HepG2 (cell line): ENCODE data around the gene TAL2. TPM values are rescaled to one million over a fixed set of nuclear protein-coding genes. Genes with fewer than 3 reads are reported as not detected.
"Not testable (repeated sequence)": the region's sequence is repeated elsewhere in the genome, so short reads cannot be mapped to it uniquely, and the experiment has no call there.

Experiments
- ATAC-seq: fragments of 200-7000 bp; cut with Tn5 transposase; 3 replicates; pipeline ENCODE4 v1.9.1; 2020; ENCODE audit warnings: mild to moderate bottlenecking, moderate library complexity
- BruUV-seq: library from RNA; stranded (reverse); fragments of 400-500 nt; replicated peaks from 2 replicates; lab custom pipeline; 2021; lab: Mats Ljungman, UMichigan
- CTCF ChIA-PET: fragments of 300-600 bp; formaldehyde crosslinking; extraction: SDS; loops from one replicate; lab custom pipeline; 2021; ENCODE audit warnings: low total read pairs, inconsistent platforms, low intra/inter-chr PET ratio; lab: Yijun Ruan, JAX
- POLR2A ChIA-PET: fragments of 350-600 bp; sonication (Branson Sonifier 250); formaldehyde crosslinking; loops from one replicate; lab custom pipeline; 2020; ENCODE audit warnings: antibody characterized with exemption, inconsistent platforms; lab: Yijun Ruan, JAX
- DNase-seq: peaks from one replicate; pipeline ENCODE4 v3.0.0-alpha.2; 2015; ENCODE audit warnings: low spot score
- FAIRE-seq: peaks from 3 replicates; lab custom pipeline; 2011; peaks lifted over from hg19 to GRCh38; lab: Jason Lieb, UNC
- H2AFZ ChIP-seq: one replicate; pipeline ENCODE4 v1.6.1; 2011; ENCODE audit warnings: low read length, inconsistent platforms
- H3K27ac ChIP-seq: fragments of 300-600 bp; 3 replicates; pipeline ENCODE4 v1.8.0; 2011; ENCODE audit warnings: mixed run types, mild to moderate bottlenecking, mixed read lengths, low read length, inconsistent platforms; ENCODE audit not compliant: insufficient read depth; ENCODE audit errors: extremely low read length
- H3K27me3 ChIP-seq, 2 experiments: fragments of 200-600 bp in 1 of 2; 2 replicates in 1 of 2; 3 replicates in 1 of 2; pipeline versions ENCODE4 v1.6.0 to v1.8.0; 2011; ENCODE audit warnings: low read length in 2 of 2, mild to moderate bottlenecking in 2 of 2, moderate library complexity in 2 of 2, inconsistent platforms in 1 of 2; ENCODE audit not compliant: insufficient read depth in 2 of 2, control insufficient read depth in 1 of 2
- H3K36me3 ChIP-seq, 2 experiments: fragments of 200-600 bp in 1 of 2; replicated peaks in 1 of 2; 2 replicates in 1 of 2; 3 replicates in 1 of 2; pipeline versions ENCODE4 v1.5.1 to v1.8.0; 2011; ENCODE audit warnings: low read length in 2 of 2, inconsistent platforms in 1 of 2; ENCODE audit not compliant: insufficient read depth in 2 of 2, control insufficient read depth in 1 of 2
- H3K4me1 ChIP-seq: 2 replicates; pipeline ENCODE4 v1.5.1; 2012; ENCODE audit warnings: low read length, inconsistent platforms; ENCODE audit not compliant: insufficient read depth
- H3K4me2 ChIP-seq: 2 replicates; pipeline ENCODE4 v1.6.0; 2011; ENCODE audit warnings: low read depth, low read length, inconsistent platforms
- H3K4me3 ChIP-seq, 3 experiments: fragments of 200-600 bp in 1 of 3; sonication (generic), shearing (Covaris generic) in 1 of 3; replicated peaks in 1 of 3; 2 replicates each; pipeline ENCODE4 v1.5.1; 2011 to 2016; ENCODE audit warnings: low read length in 3 of 3, inconsistent platforms in 2 of 3, low read depth in 2 of 3, mild to moderate bottlenecking in 2 of 3, control low read depth in 1 of 3, mixed read lengths in 1 of 3; ENCODE audit not compliant: insufficient read depth in 1 of 3
- H3K79me2 ChIP-seq: one replicate; pipeline ENCODE4 v1.6.1; 2011; ENCODE audit warnings: low read length, inconsistent platforms; ENCODE audit not compliant: insufficient read depth
- H3K9ac ChIP-seq: 2 replicates; pipeline ENCODE4 v1.6.0; 2011; ENCODE audit warnings: mild to moderate bottlenecking, low read depth, low read length, inconsistent platforms; ENCODE audit not compliant: insufficient read depth
- H3K9me3 ChIP-seq: 2 replicates; pipeline ENCODE4 v1.5.1; 2012; ENCODE audit warnings: mild to moderate bottlenecking, low read length
- H4K20me1 ChIP-seq: 2 replicates; pipeline ENCODE4 v1.6.0; 2011; ENCODE audit warnings: inconsistent platforms, mild to moderate bottlenecking, low read length, moderate library complexity; ENCODE audit not compliant: insufficient read depth
- KDM5B ChIP-seq: sonication (generic); formaldehyde crosslinking; IDR thresholded peaks from 2 replicates; pipeline ENCODE4 v1.4.0; 2020; ENCODE audit warnings: missing genetic modification reagents, mild to moderate bottlenecking, borderline replicate concordance
- SRSF9 ChIP-seq: fragments of 200-400 bp; formaldehyde crosslinking; IDR thresholded peaks from 2 replicates; pipeline ENCODE4 v1.6.1; 2018; ENCODE audit warnings: borderline replicate concordance, mild to moderate bottlenecking, low read depth, low read length; ENCODE audit not compliant: insufficient read depth, poor library complexity, severe bottlenecking
- ZNF367 ChIP-seq: sonication (generic); formaldehyde crosslinking; IDR thresholded peaks from 2 replicates; pipeline ENCODE4 v1.4.0; 2020; ENCODE audit warnings: missing genetic modification reagents, borderline replicate concordance
- WGBS: methylation state at CpG from one replicate; pipeline ENCODE4 v1.1.6; 2017; ENCODE audit warnings: low lambda C conversion rate; 5-methylcytosine and 5-hydroxymethylcytosine counted together
- in situ Hi-C: cut with HindIII; loops from 2 replicates; pipeline ENCODE4 v1.10.0; 2017; ENCODE audit warnings: low pct_unique_long_range_greater_than_20kb; ENCODE audit not compliant: extremely low pct_ligation_motif_present
- intact Hi-C: fragments of 100-400 bp; cut with micrococcal nuclease; formaldehyde crosslinking; loops from one replicate; pipeline ENCODE4 v1.10.0; 2022; ENCODE audit not compliant: unreplicated experiment
- polyA plus RNA-seq, 8 experiments: library from polyadenylated mRNA; depleted of rRNA in 3 of 8; stranded (reverse) in 7 of 8; unstranded in 1 of 8; fragments of >200 nt; fragmentation: Illumina TruSeq in 4 of 8; extraction: Trizol in 4 of 8; gene quantifications; 2 replicates each; pipeline versions ENCODE4 v1.2.1 to v1.2.3, GENCODE V29; 2011 to 2016; ENCODE audit warnings: low read depth in 4 of 8, missing spikeins in 1 of 8, mixed read lengths in 1 of 8; ENCODE audit not compliant: insufficient read depth in 1 of 8
- total RNA-seq, 5 experiments: library from RNA; depleted of rRNA; stranded (reverse); fragments of >200 nt; fragmentation: Illumina TruSeq; extraction: Trizol; gene quantifications; 2 replicates each; pipeline ENCODE4 v1.2.3, GENCODE V29; 2016; ENCODE audit warnings: low read depth in 1 of 5

TAL2 gene
- total and polyA plus RNA-seq, 2 of the 13 experiments (the other 11 are each of a cell fraction or from before 2014, with no cell fraction given): 0.22 TPM; not detected in 1

GRCh38 chr9:105702207-105702606, 40.0 kb downstream of the TAL2 start:
- WGBS: 97% methylated on average over 1 of the region's 1 CpG
- H3K9ac ChIP-seq: no peak overlapping the region
- no peaks in the 10 kb centered on the region for H3K9me3 ChIP-seq
- no peaks in the 10 kb centered on the region for H3K27me3 ChIP-seq
- 0 out of 5 replicates have a peak, but pooled peaks cover 0 to 2% of the 10 kb centered on the region in 2 experiments for H3K36me3 ChIP-seq
- H4K20me1 ChIP-seq: no peaks in the 10 kb centered on the region
- H3K4me2 ChIP-seq: no peak overlapping the region
- no peak for TF ChIP-seq ZNF367
- TF ChIP-seq SRSF9: no peak
- TF ChIP-seq KDM5B: no peak
- no peak overlapping the region for H2AFZ ChIP-seq
- H3K4me3 ChIP-seq: no peak overlapping the region
- intact Hi-C loops: no loop called here
- in situ Hi-C loops: no loop called here
- H3K4me1 ChIP-seq: peaks cover 18% of the 10 kb centered on the region
- ChIA-PET CTCF (no interaction called here), POLR2A (no interaction called here)
- no peak overlapping the region for H3K27ac ChIP-seq
- FAIRE-seq (no peak), DNase-seq (no peak), ATAC-seq (no peak)
- peaks cover 21% of the 10 kb centered on the region for H3K79me2 ChIP-seq
- no TSS peak for BruUV-seq

- H4K20me1 ChIP-seq, FAIRE-seq, POLR2A ChIA-PET, H3K27ac ChIP-seq, H3K27me3 ChIP-seq, H3K36me3 ChIP-seq, H3K4me1 ChIP-seq, H3K9me3 ChIP-seq, H2AFZ ChIP-seq, H3K4me3 ChIP-seq, in situ Hi-C loops, BruUV-seq, DNase-seq, CTCF ChIA-PET, H3K79me2 ChIP-seq, intact Hi-C loops, H3K9ac ChIP-seq, ATAC-seq, H3K4me2 ChIP-seq: not testable (repeated sequence)
- WGBS: 92% methylated on average over 4 of the region's 4 CpGs
These were observed 41.4 kb downstream of the TAL2 start for GRCh38 chr9:105703638-105704037.
